Measurements from ENCODE around the gene ADD1. TPM values are rescaled to one million over a fixed set of nuclear protein-coding genes. Genes with fewer than 3 reads are reported as not detected.
"Not testable (repeated sequence)": the region's sequence is repeated elsewhere in the genome, so short reads cannot be mapped to it uniquely, and the experiment has no call there.

ADD1 gene
- total and polyA plus RNA-seq, 4 donors: 98.3 to 351 (median 284) TPM

DNA sequence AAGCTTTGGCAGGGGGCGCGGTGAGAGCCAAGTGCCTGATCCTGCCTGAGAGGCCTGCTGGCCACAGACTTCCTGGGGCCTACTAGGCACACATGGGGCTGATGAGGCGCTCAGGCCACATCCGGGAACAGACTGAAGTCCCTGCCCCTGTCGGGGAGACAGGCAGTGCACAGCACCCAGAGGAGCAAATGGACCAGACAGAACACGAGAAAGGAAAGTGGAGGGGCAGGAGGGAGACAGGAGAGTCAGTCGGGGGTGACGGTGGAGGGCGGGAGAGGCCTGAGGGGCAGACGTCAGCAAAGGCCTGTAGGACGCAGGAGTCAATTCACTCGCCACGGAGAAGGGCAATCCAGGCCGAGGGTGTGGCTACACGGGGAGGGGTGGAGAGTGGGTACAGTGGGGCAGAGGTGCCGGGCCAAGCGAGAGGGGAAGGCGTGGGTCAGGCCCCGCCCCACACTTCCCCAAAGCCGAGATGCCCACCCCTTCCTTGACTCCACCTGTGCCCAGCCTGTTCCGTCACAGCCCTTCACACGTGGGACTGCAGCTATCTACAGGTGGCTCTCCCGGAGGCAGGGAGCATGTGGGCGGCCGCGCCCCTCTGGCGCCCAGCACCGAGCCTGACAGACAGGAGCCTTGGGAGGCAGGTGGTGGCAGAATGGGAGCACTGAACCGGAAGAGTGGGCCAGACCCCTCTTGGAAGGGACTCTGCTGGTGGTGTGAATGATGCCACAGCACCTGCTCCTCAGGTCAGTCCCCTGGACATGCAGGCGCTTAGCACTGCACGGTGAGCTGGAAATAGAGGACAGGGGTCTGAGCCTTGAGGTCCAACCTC, 99.1 kb downstream of the ADD1 start:
- Histone ChIP-seq H3K27me3 (ENCODE audit: control insufficient read depth in 1 of 2, insufficient read depth in 2 of 2, low read length in 1 of 2) (no peaks in the 10 kb centered on the region), H3K4me3 (ENCODE audit: low read length in 2 of 2) (no peak overlapping the region), H3K4me1 (ENCODE audit: control insufficient read depth in 1 of 2, insufficient read depth in 2 of 2, low read length in 2 of 2) (no peaks in the 10 kb centered on the region), H3K36me3 (ENCODE audit: control insufficient read depth in 1 of 2, insufficient read depth in 2 of 2, low read length in 1 of 2) (peaks cover 0 to 8% of the 10 kb centered on the region in 2 donors), H3K9me3 (ENCODE audit: control insufficient read depth, low read length) (no peaks in the 10 kb centered on the region), H3K27ac (ENCODE audit: low read depth in 1 of 2, low read length in 2 of 2) (no peak overlapping the region)
- peak in 1 of 2 donors; percentile 70 for DNase-seq
- WGBS, 2 donors: 83 to 85% methylated on average over 30 to 31 of the region's 31 CpGs
- no peak for ATAC-seq (ENCODE audit: low FRiP score)
- intact Hi-C loops (cut with DNase I): no loop called here

DNA sequence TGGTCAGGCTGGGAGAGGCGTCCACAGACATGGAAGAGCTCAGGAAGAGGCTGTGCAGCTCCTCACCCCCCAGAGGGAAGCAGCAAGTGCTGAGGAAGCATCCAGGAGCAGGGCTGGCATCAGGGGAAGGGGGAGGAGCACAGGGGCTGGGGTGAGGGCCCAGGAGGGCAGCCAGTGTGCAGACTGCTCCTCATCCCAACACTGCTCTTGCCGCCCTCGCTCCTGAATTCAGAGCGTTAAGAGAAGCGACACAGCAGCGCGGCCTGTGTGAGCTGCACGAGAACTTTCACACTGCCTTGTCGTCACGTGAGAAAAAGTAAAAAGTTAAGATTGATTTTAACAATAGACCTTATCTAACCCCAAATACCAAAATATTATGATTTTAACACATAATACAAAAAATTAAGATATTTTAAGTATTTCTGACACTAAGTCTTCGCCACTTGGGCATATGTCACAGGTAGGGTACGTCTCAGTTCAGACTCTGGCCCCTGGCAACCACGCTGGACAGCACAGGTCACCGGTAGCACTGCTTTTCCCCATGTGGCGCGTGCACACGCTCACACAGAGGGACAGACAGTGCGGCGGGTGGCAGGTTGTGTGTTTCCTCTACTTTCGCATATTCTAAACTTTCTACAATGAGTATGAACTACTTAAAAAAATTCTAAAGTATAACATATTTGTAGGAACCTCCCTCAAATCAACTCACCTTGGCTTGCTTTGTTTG, 99.9 kb downstream of the ADD1 start:
- Histone ChIP-seq H3K4me3 (ENCODE audit: low read length in 2 of 2) (no peak overlapping the region), H3K9me3 (ENCODE audit: control insufficient read depth, low read length) (no peaks in the 10 kb centered on the region), H3K36me3 (ENCODE audit: control insufficient read depth in 1 of 2, insufficient read depth in 2 of 2, low read length in 1 of 2) (peaks cover 0 to 10% of the 10 kb centered on the region in 2 donors), H3K4me1 (ENCODE audit: control insufficient read depth in 1 of 2, insufficient read depth in 2 of 2, low read length in 2 of 2) (no peaks in the 10 kb centered on the region), H3K27ac (ENCODE audit: low read depth in 1 of 2, low read length in 2 of 2) (no peak overlapping the region), H3K27me3 (ENCODE audit: control insufficient read depth in 1 of 2, insufficient read depth in 2 of 2, low read length in 1 of 2) (no peaks in the 10 kb centered on the region)
- ATAC-seq (ENCODE audit: low FRiP score) (no peak), DNase-seq (peak in 1 of 2 donors; percentile 51)
- intact Hi-C loops (cut with DNase I): no loop called here
- 87 to 90% methylated on average over 20 of the region's 20 CpGs for WGBS, 2 donors

DNA sequence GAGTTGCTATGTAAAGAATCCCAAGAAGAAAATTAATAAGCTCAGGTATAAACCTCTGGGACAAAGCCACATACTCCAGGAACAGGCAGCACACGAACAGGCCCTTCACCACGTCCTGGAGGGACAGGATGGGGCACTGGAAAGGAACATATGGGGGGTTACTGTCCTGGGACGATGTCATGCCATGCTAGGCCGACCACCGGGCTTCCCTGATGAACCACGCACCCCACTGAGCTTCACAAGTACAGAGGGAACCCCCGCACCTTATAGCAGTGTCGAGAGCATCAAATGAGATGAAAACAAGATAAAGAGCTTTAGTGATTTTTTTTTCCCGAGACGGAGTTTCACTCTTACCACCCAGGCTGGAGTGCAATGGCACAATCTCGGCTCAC, 100.4 kb downstream of the ADD1 start:
- H3K27ac ChIP-seq (ENCODE audit: low read depth in 1 of 2, low read length in 2 of 2): no peak overlapping the region
- no peaks in the 10 kb centered on the region for H3K27me3 ChIP-seq (ENCODE audit: control insufficient read depth in 1 of 2, insufficient read depth in 2 of 2, low read length in 1 of 2)
- H3K9me3 ChIP-seq (ENCODE audit: control insufficient read depth, low read length): no peaks in the 10 kb centered on the region
- intact Hi-C loops (cut with DNase I): no loop called here
- no peak for ATAC-seq (ENCODE audit: low FRiP score)
- no peaks in the 10 kb centered on the region for H3K4me1 ChIP-seq (ENCODE audit: control insufficient read depth in 1 of 2, insufficient read depth in 2 of 2, low read length in 2 of 2)
- DNase-seq: peak in 1 of 2 donors; percentile 24
- WGBS, 2 donors: 82 to 87% methylated on average over 11 of the region's 11 CpGs
- no peak overlapping the region for H3K4me3 ChIP-seq (ENCODE audit: low read length in 2 of 2)
- H3K36me3 ChIP-seq (ENCODE audit: control insufficient read depth in 1 of 2, insufficient read depth in 2 of 2, low read length in 1 of 2): peaks cover 0 to 10% of the 10 kb centered on the region in 2 donors

DNA sequence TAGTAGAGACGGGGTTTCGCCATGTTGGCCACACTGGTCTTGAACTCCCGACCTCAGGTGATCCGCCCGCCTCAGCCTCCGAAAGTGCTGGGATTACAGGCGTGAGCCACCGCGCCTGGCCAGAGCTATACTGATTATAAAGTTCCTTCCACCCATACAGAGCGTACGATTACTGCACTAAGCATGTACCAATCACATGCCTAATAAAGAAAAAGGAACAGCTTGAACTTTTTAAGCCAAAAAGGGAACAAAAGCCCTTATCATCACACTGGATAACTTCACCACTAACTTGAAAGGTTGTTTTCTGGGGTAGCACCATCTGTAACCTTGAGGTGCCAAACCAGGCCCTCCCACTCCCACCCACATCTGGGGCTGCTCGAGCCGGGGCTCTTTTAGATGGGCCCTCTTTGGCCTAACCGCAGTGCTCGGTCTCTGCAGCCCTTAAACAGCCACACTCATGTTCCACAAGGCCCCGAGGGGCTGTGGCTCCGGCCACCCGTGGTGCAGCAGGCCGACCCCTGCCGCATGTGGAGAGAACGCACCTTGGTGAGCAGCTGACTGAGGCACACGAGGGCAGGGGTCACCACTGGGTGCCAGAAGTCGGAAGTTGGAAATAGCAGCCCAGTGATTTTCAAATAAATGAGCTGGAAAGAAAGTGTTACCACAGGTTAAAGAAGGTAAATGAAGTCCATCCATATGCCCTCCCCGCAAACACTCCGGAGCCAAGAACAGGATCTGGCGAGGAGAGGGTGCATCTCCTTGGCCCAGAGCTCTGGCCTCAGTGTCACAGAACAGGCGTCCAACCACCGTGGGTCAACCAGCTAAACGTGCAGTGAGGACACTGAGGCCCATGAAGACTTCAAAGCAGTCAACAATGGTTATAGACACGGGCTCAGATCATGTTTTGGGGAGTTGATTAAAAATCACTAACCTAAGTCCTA, 101.2 kb downstream of the ADD1 start:
- intact Hi-C loops (cut with DNase I): no loop called here
- peaks cover 0 to 10% of the 10 kb centered on the region in 2 donors for H3K36me3 ChIP-seq (ENCODE audit: control insufficient read depth in 1 of 2, insufficient read depth in 2 of 2, low read length in 1 of 2)

DNA sequence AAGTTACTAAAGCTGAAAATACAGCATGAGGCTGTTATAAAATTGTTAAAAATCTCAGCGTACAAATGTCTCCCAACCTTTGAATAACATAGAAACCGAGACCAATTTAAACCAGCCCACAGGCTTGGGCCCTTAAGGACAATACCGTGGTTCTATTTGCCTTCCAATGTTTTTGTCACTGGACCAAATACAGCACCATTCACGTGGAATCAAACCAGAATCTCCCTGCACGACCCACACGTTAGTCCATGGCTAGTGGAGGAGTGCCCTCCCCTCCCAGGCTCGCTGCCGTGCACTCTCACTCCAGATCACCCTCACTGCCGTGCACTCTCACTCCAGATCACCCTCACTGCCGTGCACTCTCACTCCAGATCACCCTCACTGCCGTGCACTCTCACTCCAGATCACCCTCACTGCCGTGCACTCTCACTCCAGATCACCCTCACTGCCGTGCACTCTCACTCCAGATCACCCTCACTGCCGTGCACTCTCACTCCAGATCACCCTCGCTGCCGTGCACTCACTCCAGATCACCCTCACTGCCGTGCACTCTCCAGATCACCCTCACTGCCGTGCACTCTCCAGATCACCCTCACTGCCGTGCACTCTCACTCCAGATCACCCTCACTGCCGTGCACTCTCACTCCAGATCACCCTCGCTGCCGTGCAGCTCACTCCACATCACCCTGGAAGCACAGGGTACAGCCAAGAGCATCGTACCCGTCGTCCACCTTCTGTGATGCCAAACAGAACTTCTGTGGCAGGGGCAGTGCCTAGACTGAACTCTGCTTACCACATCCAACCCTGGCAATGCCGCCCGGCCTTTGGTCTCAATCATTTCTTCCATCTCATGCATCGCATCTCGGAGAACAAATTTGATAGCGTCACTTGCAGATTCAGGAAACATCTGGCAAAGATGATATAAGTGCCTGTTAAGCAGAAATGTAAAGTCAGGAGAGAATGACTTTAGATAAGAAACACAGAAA, 102.3 kb downstream of the ADD1 start:
- H3K27me3 ChIP-seq (ENCODE audit: control insufficient read depth in 1 of 2, insufficient read depth in 2 of 2, low read length in 1 of 2); intact Hi-C loops (cut with DNase I); H3K4me3 ChIP-seq (ENCODE audit: low read length in 2 of 2); H3K27ac ChIP-seq (ENCODE audit: low read depth in 1 of 2, low read length in 2 of 2); DNase-seq; H3K36me3 ChIP-seq (ENCODE audit: control insufficient read depth in 1 of 2, insufficient read depth in 2 of 2, low read length in 1 of 2); ATAC-seq (ENCODE audit: low FRiP score); H3K9me3 ChIP-seq (ENCODE audit: control insufficient read depth, low read length); H3K4me1 ChIP-seq (ENCODE audit: control insufficient read depth in 1 of 2, insufficient read depth in 2 of 2, low read length in 2 of 2): not testable (repeated sequence)
- WGBS, 2 donors: 84 to 85% methylated on average over 28 of the region's 30 CpGs

More for the DNA sequence above, 101.2 kb downstream of the ADD1 start:
- DNase-seq (no peak), ATAC-seq (ENCODE audit: low FRiP score) (no peak)
- H3K4me1 ChIP-seq (ENCODE audit: control insufficient read depth in 1 of 2, insufficient read depth in 2 of 2, low read length in 2 of 2): no peaks in the 10 kb centered on the region
- H3K4me3 ChIP-seq (ENCODE audit: low read length in 2 of 2): no peak overlapping the region
- no peak overlapping the region for H3K27ac ChIP-seq (ENCODE audit: low read depth in 1 of 2, low read length in 2 of 2)
- H3K27me3 ChIP-seq (ENCODE audit: control insufficient read depth in 1 of 2, insufficient read depth in 2 of 2, low read length in 1 of 2): no peaks in the 10 kb centered on the region
- 85 to 89% methylated on average over 30 of the region's 30 CpGs for WGBS, 2 donors
- no peaks in the 10 kb centered on the region for H3K9me3 ChIP-seq (ENCODE audit: control insufficient read depth, low read length)

DNA sequence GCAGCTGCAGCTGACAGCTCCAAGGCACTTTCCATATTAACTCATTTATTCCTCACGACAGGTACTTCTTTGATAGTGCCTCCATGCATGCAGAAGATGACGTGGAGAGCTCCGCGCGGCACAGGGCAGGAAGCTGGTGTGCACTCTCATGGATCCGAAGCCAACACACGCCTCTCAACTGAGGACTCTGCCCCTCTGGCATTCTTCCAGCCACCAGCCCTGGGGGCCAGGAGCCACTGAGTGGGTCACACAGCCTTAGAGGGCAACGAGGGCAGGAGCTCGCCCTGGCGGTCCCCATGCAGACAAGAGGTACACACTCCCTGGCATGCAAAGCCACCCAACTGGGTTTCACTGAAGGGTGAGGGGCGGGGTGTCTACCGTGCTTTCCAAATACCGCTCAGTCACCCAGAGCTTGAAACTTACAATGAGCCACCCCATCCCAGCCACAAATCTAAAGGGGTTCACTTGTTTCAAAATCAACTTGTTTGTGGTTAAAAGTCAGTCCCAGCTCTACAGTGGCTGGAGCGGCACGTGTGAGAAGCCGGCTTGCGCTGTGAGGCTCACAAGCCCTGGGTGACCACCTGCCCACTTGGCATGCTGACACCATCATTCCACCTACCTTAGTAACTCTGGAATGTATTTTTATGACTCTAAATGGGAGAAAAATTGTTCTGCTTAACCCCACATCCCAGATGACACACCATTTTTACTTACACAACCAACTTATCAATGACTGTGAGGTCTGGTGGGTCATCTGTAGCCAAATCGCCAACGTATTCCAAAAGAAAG, 103.4 kb downstream of the ADD1 start:
- no peak overlapping the region for H3K27ac ChIP-seq (ENCODE audit: low read depth in 1 of 2, low read length in 2 of 2)
- H3K9me3 ChIP-seq (ENCODE audit: control insufficient read depth, low read length): no peaks in the 10 kb centered on the region
- no peaks in the 10 kb centered on the region for H3K4me1 ChIP-seq (ENCODE audit: control insufficient read depth in 1 of 2, insufficient read depth in 2 of 2, low read length in 2 of 2)
- H3K36me3 ChIP-seq (ENCODE audit: control insufficient read depth in 1 of 2, insufficient read depth in 2 of 2, low read length in 1 of 2): peaks cover 2 to 13% of the 10 kb centered on the region in 2 donors
- 90% methylated on average over 19 of the region's 19 CpGs for WGBS, 2 donors
- no peak for ATAC-seq (ENCODE audit: low FRiP score)
- H3K4me3 ChIP-seq (ENCODE audit: low read length in 2 of 2): no peak overlapping the region
- intact Hi-C loops (cut with DNase I): no loop called here
- H3K27me3 ChIP-seq (ENCODE audit: control insufficient read depth in 1 of 2, insufficient read depth in 2 of 2, low read length in 1 of 2): no peaks in the 10 kb centered on the region
- DNase-seq: no peak

DNA sequence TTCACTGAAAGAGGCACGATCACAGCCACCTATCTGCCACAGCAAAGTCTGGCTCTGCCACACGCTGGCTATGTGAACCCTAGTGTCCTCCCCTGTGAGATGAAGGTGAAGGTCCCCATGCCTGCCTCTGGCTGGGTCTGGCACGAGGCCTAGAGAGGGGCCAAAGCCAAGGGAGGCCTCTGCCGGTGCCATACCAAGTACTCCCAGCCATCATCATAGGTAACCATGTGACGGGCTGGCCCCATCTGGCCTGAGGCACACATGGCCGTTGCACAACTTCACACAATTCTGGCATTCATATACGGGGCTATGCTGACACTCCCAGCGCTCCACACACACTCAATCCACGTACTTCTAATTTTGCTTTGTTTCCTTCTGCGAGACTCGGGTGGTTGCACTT, 104.3 kb downstream of the ADD1 start:
- intact Hi-C loops (cut with DNase I): no loop called here
- no peak overlapping the region for H3K27ac ChIP-seq (ENCODE audit: low read depth in 1 of 2, low read length in 2 of 2)
- DNase-seq: no peak
- peaks cover 2 to 13% of the 10 kb centered on the region in 2 donors for H3K36me3 ChIP-seq (ENCODE audit: control insufficient read depth in 1 of 2, insufficient read depth in 2 of 2, low read length in 1 of 2)
- 81 to 82% methylated on average over 11 of the region's 11 CpGs for WGBS, 2 donors
- H3K4me3 ChIP-seq (ENCODE audit: low read length in 2 of 2): no peak overlapping the region
- no peaks in the 10 kb centered on the region for H3K27me3 ChIP-seq (ENCODE audit: control insufficient read depth in 1 of 2, insufficient read depth in 2 of 2, low read length in 1 of 2)
- H3K4me1 ChIP-seq (ENCODE audit: control insufficient read depth in 1 of 2, insufficient read depth in 2 of 2, low read length in 2 of 2): no peaks in the 10 kb centered on the region
- ATAC-seq (ENCODE audit: low FRiP score): no peak
- no peaks in the 10 kb centered on the region for H3K9me3 ChIP-seq (ENCODE audit: control insufficient read depth, low read length)

Measured in aorta (tissue), 5 donors.